DND-41 (cell line): ENCODE measurements around the gene KLHL17.

Source experiments
- ATAC-seq: fragments of 200-7000 bp; cut with Tn5 transposase; 3 replicates; pipeline ENCODE4 v1.9.1; 2021; ENCODE audit warnings: low read depth; ENCODE audit not compliant: insufficient read depth
- DNase-seq: peaks from one replicate; pipeline ENCODE4 v3.0.0-alpha.2; 2020
- H2AFZ ChIP-seq: 2 replicates; pipeline ENCODE4 v1.6.0; 2012; ENCODE audit warnings: low read depth, low read length
- H3K27ac ChIP-seq: 2 replicates; pipeline ENCODE4 v1.5.1; 2012; ENCODE audit warnings: low read length, inconsistent platforms
- H3K27me3 ChIP-seq: fragments of 200-600 bp; sonication (generic); 2 replicates; pipeline ENCODE4 v1.6.0; 2012; ENCODE audit warnings: low read length, mild to moderate bottlenecking, inconsistent platforms; ENCODE audit not compliant: insufficient read depth, poor library complexity
- H3K36me3 ChIP-seq: 2 replicates; pipeline ENCODE4 v1.5.1; 2012; ENCODE audit warnings: low read length, inconsistent platforms; ENCODE audit not compliant: insufficient read depth
- H3K4me1 ChIP-seq: 2 replicates; pipeline ENCODE4 v1.5.1; 2012; ENCODE audit warnings: mild to moderate bottlenecking, low read length; ENCODE audit not compliant: insufficient read depth
- H3K4me2 ChIP-seq: 2 replicates; pipeline ENCODE4 v1.6.0; 2012; ENCODE audit warnings: mild to moderate bottlenecking, moderate library complexity, low read length, inconsistent platforms; ENCODE audit not compliant: insufficient read depth
- H3K4me3 ChIP-seq, 2 experiments: fragments of 200-600 bp in 1 of 2; shearing (Covaris generic) in 1 of 2; 2 replicates each; pipeline ENCODE4 v1.5.1; 2012 to 2016; ENCODE audit warnings: inconsistent platforms in 2 of 2, low read length in 2 of 2, mild to moderate bottlenecking in 2 of 2, low read depth in 1 of 2, moderate library complexity in 1 of 2
- H3K79me2 ChIP-seq: 2 replicates; pipeline ENCODE4 v1.6.0; 2012; ENCODE audit warnings: low read length, inconsistent platforms; ENCODE audit not compliant: insufficient read depth
- H3K9ac ChIP-seq: 2 replicates; pipeline ENCODE4 v1.6.0; 2012; ENCODE audit warnings: low read depth, mild to moderate bottlenecking, inconsistent platforms, low read length, moderate library complexity
- H3K9me3 ChIP-seq: 2 replicates; pipeline ENCODE4 v1.5.1; 2012; ENCODE audit warnings: low read length, moderate library complexity, mild to moderate bottlenecking, inconsistent platforms; ENCODE audit not compliant: insufficient read depth, severe bottlenecking
- H4K20me1 ChIP-seq: 2 replicates; pipeline ENCODE4 v1.6.0; 2012; ENCODE audit warnings: low read length; ENCODE audit not compliant: insufficient read depth
- EZH2 ChIP-seq: IDR thresholded peaks from 3 replicates; pipeline ENCODE4 v1.6.1; 2012; ENCODE audit warnings: borderline replicate concordance, low read depth, mild to moderate bottlenecking, moderate library complexity, low read length, inconsistent platforms; ENCODE audit not compliant: severe bottlenecking
- TF ChIP-seq, protein P1 (sequence below): IDR thresholded peaks from 2 replicates; pipeline ENCODE4 v1.5.1; 2012; ENCODE audit warnings: borderline replicate concordance, low read length, moderate library complexity, mild to moderate bottlenecking; ENCODE audit not compliant: poor library complexity, severe bottlenecking; ENCODE audit errors: extremely low read depth

KLHL17 gene

DNA sequence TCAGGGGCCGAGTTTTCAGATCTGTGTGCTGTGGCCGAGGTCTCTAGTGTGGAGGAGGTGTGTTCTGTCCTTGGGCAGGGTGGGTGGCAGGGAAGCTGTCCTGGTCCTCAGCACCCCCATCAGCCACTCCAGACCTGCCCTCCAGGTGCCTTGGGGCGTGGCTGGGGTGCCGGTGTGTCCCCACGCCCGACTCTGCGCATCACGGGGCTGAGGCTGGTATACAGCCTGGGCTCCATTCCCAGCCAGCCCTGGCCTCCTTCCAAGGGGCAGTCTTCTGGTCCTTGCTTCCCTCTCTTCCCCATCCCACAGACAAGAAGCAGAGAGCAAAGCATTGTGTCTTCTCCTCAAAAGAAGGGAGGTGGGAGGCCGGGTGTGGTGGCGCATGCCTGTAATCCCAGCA lies 32.6 kb upstream of the KLHL17 start:
- Histone ChIP-seq H4K20me1 (peaks cover 67% of the 10 kb centered on the region), H3K9me3 (no peaks in the 10 kb centered on the region)

DNA sequence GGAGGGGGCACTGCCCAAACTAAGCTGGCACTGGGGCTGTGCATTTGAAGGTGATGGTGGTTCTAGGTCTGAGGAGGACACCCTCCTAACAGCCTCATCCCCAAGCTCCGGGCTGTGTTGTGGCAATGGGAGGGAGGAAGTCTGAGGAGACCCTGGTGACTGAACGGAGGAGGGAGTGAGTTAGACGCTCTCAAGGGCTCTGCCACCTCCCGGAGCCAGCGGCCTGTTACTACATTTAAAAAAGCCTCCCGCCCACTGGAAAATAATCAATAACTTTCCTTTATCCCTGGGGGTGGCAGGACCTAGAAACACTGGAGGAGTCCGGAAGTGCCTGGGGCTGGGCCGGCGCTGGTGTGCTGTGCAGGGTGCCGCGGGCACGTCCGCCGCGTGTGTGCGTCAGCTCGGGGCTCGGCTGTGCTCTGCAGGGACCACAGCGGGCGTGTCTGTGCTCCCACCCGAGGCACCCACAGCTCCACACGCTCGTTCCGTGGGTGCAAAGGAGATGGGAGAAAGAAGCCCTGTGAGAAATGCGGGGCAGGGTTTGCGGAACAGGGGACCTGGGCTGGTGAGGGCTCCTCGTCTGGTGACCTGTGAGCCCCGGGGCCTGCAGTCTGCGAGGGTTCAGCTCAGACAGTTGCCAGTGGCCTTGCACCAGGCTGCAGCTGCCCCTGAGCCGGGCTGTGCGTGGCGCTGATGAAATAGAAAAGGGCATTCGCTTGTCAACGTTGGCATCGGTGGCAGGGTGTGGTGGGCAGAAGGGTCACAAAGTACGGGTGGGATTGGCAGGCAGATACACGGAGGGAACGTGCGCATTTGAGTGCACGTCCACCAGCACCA lies 31.3 kb upstream of the KLHL17 start:
- H4K20me1 ChIP-seq: peaks cover 55% of the 10 kb centered on the region
- no peaks in the 10 kb centered on the region for H3K9me3 ChIP-seq
- no peaks in the 10 kb centered on the region for H3K79me2 ChIP-seq
- H3K27ac ChIP-seq: no peak overlapping the region
- peaks cover 43% of the 10 kb centered on the region for H3K27me3 ChIP-seq
- H3K4me2 ChIP-seq: no peak overlapping the region
- no peak overlapping the region for H3K4me3 ChIP-seq
- H3K4me1 ChIP-seq: peaks cover 11% of the 10 kb centered on the region
- TF ChIP-seq, protein P1, sequence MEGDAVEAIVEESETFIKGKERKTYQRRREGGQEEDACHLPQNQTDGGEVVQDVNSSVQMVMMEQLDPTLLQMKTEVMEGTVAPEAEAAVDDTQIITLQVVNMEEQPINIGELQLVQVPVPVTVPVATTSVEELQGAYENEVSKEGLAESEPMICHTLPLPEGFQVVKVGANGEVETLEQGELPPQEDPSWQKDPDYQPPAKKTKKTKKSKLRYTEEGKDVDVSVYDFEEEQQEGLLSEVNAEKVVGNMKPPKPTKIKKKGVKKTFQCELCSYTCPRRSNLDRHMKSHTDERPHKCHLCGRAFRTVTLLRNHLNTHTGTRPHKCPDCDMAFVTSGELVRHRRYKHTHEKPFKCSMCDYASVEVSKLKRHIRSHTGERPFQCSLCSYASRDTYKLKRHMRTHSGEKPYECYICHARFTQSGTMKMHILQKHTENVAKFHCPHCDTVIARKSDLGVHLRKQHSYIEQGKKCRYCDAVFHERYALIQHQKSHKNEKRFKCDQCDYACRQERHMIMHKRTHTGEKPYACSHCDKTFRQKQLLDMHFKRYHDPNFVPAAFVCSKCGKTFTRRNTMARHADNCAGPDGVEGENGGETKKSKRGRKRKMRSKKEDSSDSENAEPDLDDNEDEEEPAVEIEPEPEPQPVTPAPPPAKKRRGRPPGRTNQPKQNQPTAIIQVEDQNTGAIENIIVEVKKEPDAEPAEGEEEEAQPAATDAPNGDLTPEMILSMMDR: no peak
- TF ChIP-seq EZH2: no peak
- H2AFZ ChIP-seq: no peak overlapping the region
- no peak overlapping the region for H3K9ac ChIP-seq
- ATAC-seq (no peak), DNase-seq (no peak)
- no peaks in the 10 kb centered on the region for H3K36me3 ChIP-seq

More for the DNA sequence above, 32.6 kb upstream of the KLHL17 start:
- H3K36me3 ChIP-seq: no peaks in the 10 kb centered on the region
- ATAC-seq (no peak), DNase-seq (no peak)
- H3K27ac ChIP-seq: no peak overlapping the region
- no peak overlapping the region for H3K4me2 ChIP-seq
- no peaks in the 10 kb centered on the region for H3K79me2 ChIP-seq
- H3K9ac ChIP-seq: no peak overlapping the region
- peaks cover 20% of the 10 kb centered on the region for H3K4me1 ChIP-seq
- TF ChIP-seq EZH2: no peak
- TF ChIP-seq, protein P1: no peak
- no peak overlapping the region for H3K4me3 ChIP-seq
- H2AFZ ChIP-seq: no peak overlapping the region
- H3K27me3 ChIP-seq: peaks cover 56% of the 10 kb centered on the region

DNA sequence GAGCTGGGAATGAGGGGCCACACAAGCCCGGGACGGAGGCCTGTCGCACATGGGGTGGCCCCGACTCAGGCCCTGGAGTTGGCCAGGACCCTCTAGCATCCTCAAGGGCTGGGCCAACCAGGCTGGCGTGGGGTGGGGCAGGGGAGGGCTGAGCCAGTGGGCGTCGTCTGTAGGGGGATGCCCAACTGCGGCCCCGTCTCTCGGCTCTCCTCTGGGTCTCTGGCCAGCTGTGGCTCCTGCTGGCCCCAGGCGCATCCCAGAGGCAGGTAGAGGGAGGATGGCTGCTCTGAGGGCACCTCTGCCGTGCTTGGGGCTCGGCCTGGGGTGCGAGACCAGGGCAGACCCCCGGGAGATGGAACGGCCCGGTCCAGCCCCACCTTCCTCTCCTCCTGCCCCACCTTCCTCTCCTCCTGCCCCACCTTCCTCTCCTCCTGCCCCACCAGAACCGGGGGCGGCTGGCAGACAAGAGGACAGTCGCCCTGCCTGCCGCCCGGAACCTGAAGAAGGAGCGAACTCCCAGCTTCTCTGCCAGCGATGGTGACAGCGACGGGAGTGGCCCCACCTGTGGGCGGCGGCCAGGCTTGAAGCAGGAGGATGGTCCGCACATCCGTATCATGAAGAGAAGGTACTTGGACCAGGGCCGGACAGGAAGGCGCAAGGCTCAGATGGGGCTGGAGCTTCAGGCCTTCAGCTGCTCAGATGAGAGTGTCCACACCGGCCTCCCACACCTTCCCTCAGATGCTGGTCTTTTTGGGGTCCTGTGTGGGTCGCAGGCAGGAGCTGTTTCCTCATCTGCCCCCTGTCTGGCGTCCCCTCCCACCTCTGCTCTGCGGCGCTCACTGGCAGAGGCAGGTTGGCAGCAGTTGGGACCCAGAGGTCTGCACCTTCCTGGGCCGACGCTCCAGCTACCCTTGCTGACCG lies 30.4 kb upstream of the KLHL17 start:
- Histone ChIP-seq H3K79me2 (no peaks in the 10 kb centered on the region), H3K36me3 (no peaks in the 10 kb centered on the region), H3K4me2 (no peak overlapping the region), H3K27ac (no peak overlapping the region), H3K4me1 (peaks cover 1% of the 10 kb centered on the region; the same call in 1 of the 2 replicates), H3K9ac (no peak overlapping the region), H4K20me1 (peaks cover 50% of the 10 kb centered on the region), H3K4me3 (no peak overlapping the region), H2AFZ (no peak overlapping the region), H3K27me3 (peaks cover 34% of the 10 kb centered on the region), H3K9me3 (no peaks in the 10 kb centered on the region)
- TF ChIP-seq EZH2: no peak
- TF ChIP-seq, protein P1: no peak
- no peak for DNase-seq
- ATAC-seq: no peak
